Measurements from ENCODE around the gene CBY2. TPM values are rescaled to one million over a fixed set of nuclear protein-coding genes. Genes with fewer than 3 reads are reported as not detected.
"Not testable (repeated sequence)": the region's sequence is repeated elsewhere in the genome, so short reads cannot be mapped to it uniquely, and the experiment has no call there.

The CBY2 gene
- total and polyA plus RNA-seq, 7 donors = not detected

DNA sequence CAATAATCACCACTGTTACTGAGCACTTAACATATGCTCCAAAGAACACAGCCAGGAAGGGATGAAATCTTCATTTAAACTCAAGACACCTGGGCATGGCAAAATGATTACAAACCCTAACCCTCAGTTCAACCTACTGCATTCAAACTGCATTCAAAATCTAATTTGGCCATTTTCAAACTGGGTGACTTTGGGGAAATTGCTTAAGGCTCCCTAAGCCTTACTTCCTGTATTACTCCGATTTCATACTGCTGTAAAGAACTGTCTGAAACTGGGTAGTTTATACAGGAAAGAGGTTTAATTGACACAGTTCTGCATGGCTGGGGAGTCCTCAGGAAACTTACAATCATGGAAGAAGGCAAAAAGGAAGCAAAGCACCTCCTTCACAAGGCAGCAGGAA is 50.4 kb downstream of the CBY2 start:
- intact Hi-C loops (cut with DNase I) = no loop called here

DNA sequence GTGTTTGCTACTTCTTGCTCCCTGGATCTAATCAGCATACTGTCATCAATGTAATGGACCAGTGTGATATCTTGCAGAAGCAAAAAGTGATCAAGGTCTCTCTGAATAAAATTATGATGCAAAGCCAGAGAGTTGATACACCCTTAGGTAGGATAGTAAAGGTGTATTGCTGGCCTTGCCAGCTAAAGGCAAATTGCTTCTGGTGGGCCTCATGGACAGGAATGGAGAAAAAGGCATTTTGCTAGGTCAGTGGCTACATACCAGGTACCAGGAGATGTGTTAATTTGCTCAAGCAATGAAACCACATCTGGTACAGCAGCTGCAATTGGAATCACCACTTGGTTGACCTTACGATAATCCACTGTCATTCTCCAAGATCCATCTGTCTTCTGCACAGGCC is 54.4 kb downstream of the CBY2 start:
- ATAC-seq; intact Hi-C loops (cut with DNase I): not testable (repeated sequence)

More for the DNA sequence above, 50.4 kb downstream of the CBY2 start:
- Histone ChIP-seq H3K27ac (no peak overlapping the region), H3K27me3 (ENCODE audit: insufficient read depth in 3 of 3, low read length in 2 of 3) (no peaks in the 10 kb centered on the region), H3K9me3 (no peaks in the 10 kb centered on the region), H3K4me1 (no peaks in the 10 kb centered on the region), H3K36me3 (ENCODE audit: insufficient read depth in 1 of 2, low read depth in 1 of 2) (no peaks in the 10 kb centered on the region), H3K4me3 (no peak overlapping the region)
- no peak for DNase-seq
- WGBS, 3 donors = 71 to 79% (median 79%) methylated on average over 1 of the region's 1 CpG
- TF ChIP-seq, protein P1, sequence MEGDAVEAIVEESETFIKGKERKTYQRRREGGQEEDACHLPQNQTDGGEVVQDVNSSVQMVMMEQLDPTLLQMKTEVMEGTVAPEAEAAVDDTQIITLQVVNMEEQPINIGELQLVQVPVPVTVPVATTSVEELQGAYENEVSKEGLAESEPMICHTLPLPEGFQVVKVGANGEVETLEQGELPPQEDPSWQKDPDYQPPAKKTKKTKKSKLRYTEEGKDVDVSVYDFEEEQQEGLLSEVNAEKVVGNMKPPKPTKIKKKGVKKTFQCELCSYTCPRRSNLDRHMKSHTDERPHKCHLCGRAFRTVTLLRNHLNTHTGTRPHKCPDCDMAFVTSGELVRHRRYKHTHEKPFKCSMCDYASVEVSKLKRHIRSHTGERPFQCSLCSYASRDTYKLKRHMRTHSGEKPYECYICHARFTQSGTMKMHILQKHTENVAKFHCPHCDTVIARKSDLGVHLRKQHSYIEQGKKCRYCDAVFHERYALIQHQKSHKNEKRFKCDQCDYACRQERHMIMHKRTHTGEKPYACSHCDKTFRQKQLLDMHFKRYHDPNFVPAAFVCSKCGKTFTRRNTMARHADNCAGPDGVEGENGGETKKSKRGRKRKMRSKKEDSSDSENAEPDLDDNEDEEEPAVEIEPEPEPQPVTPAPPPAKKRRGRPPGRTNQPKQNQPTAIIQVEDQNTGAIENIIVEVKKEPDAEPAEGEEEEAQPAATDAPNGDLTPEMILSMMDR (IDR thresholded peaks at IDR 0.05) = no peak
- no peak for ATAC-seq

DNA sequence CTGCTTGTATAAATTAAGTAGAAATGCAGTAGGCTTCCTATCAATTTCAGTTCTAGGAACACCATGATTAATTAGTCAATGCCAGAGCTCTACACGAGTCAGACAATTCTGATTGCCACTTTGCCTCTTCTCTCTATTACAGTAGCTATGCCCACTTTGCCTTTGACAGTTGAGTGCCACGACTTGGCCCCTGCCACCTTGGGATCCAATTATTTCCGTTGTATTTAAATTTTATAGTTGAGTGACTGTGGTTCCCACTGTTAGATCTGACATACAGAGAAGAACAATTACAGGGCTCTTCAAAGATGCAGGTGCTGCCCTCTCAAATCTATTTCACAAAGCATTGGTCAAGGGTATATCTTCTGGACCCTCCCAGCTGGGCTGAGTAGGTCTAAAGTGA is 55.5 kb downstream of the CBY2 start:
- H3K27me3 ChIP-seq (ENCODE audit: insufficient read depth in 3 of 3, low read length in 2 of 3); H3K36me3 ChIP-seq (ENCODE audit: insufficient read depth in 1 of 2, low read depth in 1 of 2); H3K9me3 ChIP-seq; H3K4me3 ChIP-seq; H3K4me1 ChIP-seq; H3K27ac ChIP-seq; intact Hi-C loops (cut with DNase I); ATAC-seq; DNase-seq: not testable (repeated sequence)
- 61 to 73% (median 71%) methylated on average over 3 of the region's 3 CpGs for WGBS, 3 donors

More for the DNA sequence above, 54.4 kb downstream of the CBY2 start:
- H3K4me3 ChIP-seq; H3K27ac ChIP-seq; DNase-seq; H3K36me3 ChIP-seq (ENCODE audit: insufficient read depth in 1 of 2, low read depth in 1 of 2); H3K27me3 ChIP-seq (ENCODE audit: insufficient read depth in 3 of 3, low read length in 2 of 3); H3K4me1 ChIP-seq; H3K9me3 ChIP-seq: not testable (repeated sequence)
- 88 to 100% (median 93%) methylated on average over 1 of the region's 1 CpG for WGBS, 3 donors

DNA sequence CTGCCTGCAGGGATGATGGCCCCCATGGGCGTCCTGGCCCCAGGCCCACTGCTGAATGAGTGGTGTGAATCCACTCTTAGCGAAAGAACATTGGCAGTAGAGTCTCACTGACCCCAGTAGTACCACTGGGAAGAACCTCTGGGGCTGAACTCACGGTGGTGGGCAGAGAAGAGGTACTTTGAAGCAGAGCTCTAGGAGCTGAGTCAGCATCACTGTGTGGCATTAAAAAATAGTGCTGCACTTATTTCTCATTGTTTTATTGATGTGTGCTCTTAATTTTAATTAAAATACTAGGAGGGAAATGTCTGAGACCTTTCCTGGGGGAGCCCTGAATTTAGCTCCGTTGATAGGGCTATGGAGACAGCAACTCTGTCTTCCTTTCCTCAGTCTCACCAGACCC is 61.3 kb downstream of the CBY2 start:
- no peaks in the 10 kb centered on the region for H3K4me1 ChIP-seq
- no peak for DNase-seq
- TF ChIP-seq, protein P1 (IDR thresholded peaks at IDR 0.05) = no peak
- peaks cover 0 to 4% (median 0%) of the 10 kb centered on the region in 3 donors for H3K27me3 ChIP-seq (ENCODE audit: insufficient read depth in 3 of 3, low read length in 2 of 3)
- no peak overlapping the region for H3K27ac ChIP-seq
- intact Hi-C loops (cut with DNase I) = no loop called here
- peaks cover 3% of the 10 kb centered on the region for H3K9me3 ChIP-seq
- no peak overlapping the region for H3K4me3 ChIP-seq
- no peak for ATAC-seq
- 70 to 83% (median 72%) methylated on average over 4 of the region's 4 CpGs for WGBS, 3 donors
- no peaks in the 10 kb centered on the region for H3K36me3 ChIP-seq (ENCODE audit: insufficient read depth in 1 of 2, low read depth in 1 of 2)

Other genes with a start within 250 kb of the CBY2 start
- gene COG3, start 237.4 kb upstream of the CBY2 start, total RNA-seq = 10 to 100 TPM; 10.1 to 18.5 (median 13.8) TPM
- gene COG3, start 237.4 kb upstream of the CBY2 start, polyA plus RNA-seq = 10 to 100 TPM in 2 of 3 donors, 1 to 10 TPM in 1; 7.5 to 19.1 (median 13.2) TPM
- gene ERICH6B, start 86.6 kb upstream of the CBY2 start, total RNA-seq = not detected
- not detected for gene ERICH6B, start 86.6 kb upstream of the CBY2 start, polyA plus RNA-seq
- under 1 TPM in 2 of 4 donors, not detected in 2; 0.02 TPM for gene SIAH3, start 149.4 kb downstream of the CBY2 start, total RNA-seq
- under 1 TPM in 1 of 3 donors, not detected in 2; 0.03 TPM for gene SIAH3, start 149.4 kb downstream of the CBY2 start, polyA plus RNA-seq

Data from psoas muscle (tissue), 8 donors.